Medulla oblongata (tissue), 1 donor: ENCODE results near the gene TUT4.

Source experiments
- DNase-seq: peaks from one replicate; pipeline ENCODE4 v3.0.0-alpha.2; 2015; ENCODE audit errors: extremely low spot score

The TUT4 gene

GRCh38 chr1:52469108-52469507, 83.8 kb downstream of the TUT4 start:
- DNase-seq: no peak

GRCh38 chr1:52463891-52464290, 89.0 kb downstream of the TUT4 start:
- DNase-seq: no peak

GRCh38 chr1:52461821-52462220, 91.1 kb downstream of the TUT4 start:
- no peak for DNase-seq

GRCh38 chr1:52460694-52461093, 92.2 kb downstream of the TUT4 start:
- no peak for DNase-seq

GRCh38 chr1:52455686-52456085, 97.2 kb downstream of the TUT4 start:
- no peak for DNase-seq

- no peak for DNase-seq
Observed at GRCh38 chr1:52454779-52455178, 98.1 kb downstream of the TUT4 start.

- DNase-seq: no peak
Observed at GRCh38 chr1:52454127-52454526, 98.8 kb downstream of the TUT4 start.

- DNase-seq: no peak
Observed at GRCh38 chr1:52444463-52444862, 108.4 kb downstream of the TUT4 start.

GRCh38 chr1:52439976-52440375, 112.9 kb downstream of the TUT4 start:
- no peak for DNase-seq

GRCh38 chr1:52436817-52437216, 116.1 kb downstream of the TUT4 start:
- DNase-seq: no peak

- DNase-seq: no peak
Observed at GRCh38 chr1:52435650-52436049, 117.2 kb downstream of the TUT4 start.

- no peak for DNase-seq
Observed at GRCh38 chr1:52435211-52435610, 117.7 kb downstream of the TUT4 start.

- no peak for DNase-seq
Observed at GRCh38 chr1:52432807-52433206, 120.1 kb downstream of the TUT4 start.

- no peak for DNase-seq
Observed at GRCh38 chr1:52427152-52427551, 125.7 kb downstream of the TUT4 start.

- no peak for DNase-seq
Observed at GRCh38 chr1:52426371-52426770, 126.5 kb downstream of the TUT4 start.

- DNase-seq: no peak
Observed at GRCh38 chr1:52424813-52425212, 128.1 kb downstream of the TUT4 start.

GRCh38 chr1:52424231-52424636, 128.7 kb downstream of the TUT4 start:
- no peak for DNase-seq

- no peak for DNase-seq
Observed at GRCh38 chr1:52423771-52424170, 129.1 kb downstream of the TUT4 start.

GRCh38 chr1:52423055-52423454, 129.8 kb downstream of the TUT4 start:
- DNase-seq: no peak

- DNase-seq: no peak
Observed at GRCh38 chr1:52420713-52421112, 132.2 kb downstream of the TUT4 start.

- DNase-seq: no peak
Observed at GRCh38 chr1:52416811-52417210, 136.1 kb downstream of the TUT4 start.

- DNase-seq: no peak
Observed at GRCh38 chr1:52414942-52415341, 137.9 kb downstream of the TUT4 start.

- DNase-seq: no peak
Observed at GRCh38 chr1:52413410-52413989, 139.4 kb downstream of the TUT4 start.

- no peak for DNase-seq
Observed at GRCh38 chr1:52404975-52405338, 147.9 kb downstream of the TUT4 start.
